ENCODE results near the gene KRTAP5-8. TPM values are rescaled to one million over a fixed set of nuclear protein-coding genes. Genes with fewer than 3 reads are reported as not detected.

Gene KRTAP5-8
- total RNA-seq, 4 donors from 2014 or later = 0.82 TPM; not detected in 3

DNA sequence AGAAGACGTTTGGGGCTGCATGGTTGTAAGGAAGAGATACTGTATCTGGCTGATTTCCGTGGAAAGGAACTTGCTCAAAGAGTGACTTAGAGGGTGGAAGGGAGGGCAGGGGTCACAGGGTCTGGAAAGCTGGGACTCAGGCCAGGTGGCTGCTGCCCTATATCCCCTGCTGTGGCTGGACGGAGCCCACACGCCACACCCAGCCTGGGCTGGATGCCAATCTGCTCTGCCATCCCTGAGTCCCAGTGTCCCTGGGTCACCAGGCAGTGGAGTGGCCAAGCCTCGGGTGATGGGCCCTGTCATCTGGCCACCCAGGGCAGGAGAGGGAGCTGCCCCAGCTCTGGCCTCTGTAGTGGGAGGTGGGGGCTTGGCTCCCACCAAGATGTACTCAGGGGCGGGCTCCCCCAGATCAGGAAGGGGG lies 37.2 kb upstream of the KRTAP5-8 start:
- TF ChIP-seq, protein P1, sequence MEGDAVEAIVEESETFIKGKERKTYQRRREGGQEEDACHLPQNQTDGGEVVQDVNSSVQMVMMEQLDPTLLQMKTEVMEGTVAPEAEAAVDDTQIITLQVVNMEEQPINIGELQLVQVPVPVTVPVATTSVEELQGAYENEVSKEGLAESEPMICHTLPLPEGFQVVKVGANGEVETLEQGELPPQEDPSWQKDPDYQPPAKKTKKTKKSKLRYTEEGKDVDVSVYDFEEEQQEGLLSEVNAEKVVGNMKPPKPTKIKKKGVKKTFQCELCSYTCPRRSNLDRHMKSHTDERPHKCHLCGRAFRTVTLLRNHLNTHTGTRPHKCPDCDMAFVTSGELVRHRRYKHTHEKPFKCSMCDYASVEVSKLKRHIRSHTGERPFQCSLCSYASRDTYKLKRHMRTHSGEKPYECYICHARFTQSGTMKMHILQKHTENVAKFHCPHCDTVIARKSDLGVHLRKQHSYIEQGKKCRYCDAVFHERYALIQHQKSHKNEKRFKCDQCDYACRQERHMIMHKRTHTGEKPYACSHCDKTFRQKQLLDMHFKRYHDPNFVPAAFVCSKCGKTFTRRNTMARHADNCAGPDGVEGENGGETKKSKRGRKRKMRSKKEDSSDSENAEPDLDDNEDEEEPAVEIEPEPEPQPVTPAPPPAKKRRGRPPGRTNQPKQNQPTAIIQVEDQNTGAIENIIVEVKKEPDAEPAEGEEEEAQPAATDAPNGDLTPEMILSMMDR (IDR thresholded peaks at IDR 0.05 in 4 of 5, conservative IDR thresholded peaks at IDR 0.05 in 1 of 5) = no peak
- TF ChIP-seq POLR2A (IDR thresholded peaks at IDR 0.05) = no peak
- no peaks in the 10 kb centered on the region for H3K27me3 ChIP-seq
- ATAC-seq (no peak), DNase-seq (no peak)
- H3K36me3 ChIP-seq = peaks cover 0 to 37% of the 10 kb centered on the region in 2 donors
- no peak overlapping the region for H3K4me3 ChIP-seq
- intact Hi-C loops (cut with DNase I; ENCODE audit: low total_unique reads) (no loop called here), in situ Hi-C loops (cut with MboI; ENCODE audit: low sequenced_read_pairs in 4 of 4) (no loop called here)
- H3K9me3 ChIP-seq = no peaks in the 10 kb centered on the region
- peak overlapping the region in 1 of 4 donors; percentile 76 for H3K27ac ChIP-seq
- peaks cover 0 to 14% of the 10 kb centered on the region in 2 donors for H3K4me1 ChIP-seq

DNA sequence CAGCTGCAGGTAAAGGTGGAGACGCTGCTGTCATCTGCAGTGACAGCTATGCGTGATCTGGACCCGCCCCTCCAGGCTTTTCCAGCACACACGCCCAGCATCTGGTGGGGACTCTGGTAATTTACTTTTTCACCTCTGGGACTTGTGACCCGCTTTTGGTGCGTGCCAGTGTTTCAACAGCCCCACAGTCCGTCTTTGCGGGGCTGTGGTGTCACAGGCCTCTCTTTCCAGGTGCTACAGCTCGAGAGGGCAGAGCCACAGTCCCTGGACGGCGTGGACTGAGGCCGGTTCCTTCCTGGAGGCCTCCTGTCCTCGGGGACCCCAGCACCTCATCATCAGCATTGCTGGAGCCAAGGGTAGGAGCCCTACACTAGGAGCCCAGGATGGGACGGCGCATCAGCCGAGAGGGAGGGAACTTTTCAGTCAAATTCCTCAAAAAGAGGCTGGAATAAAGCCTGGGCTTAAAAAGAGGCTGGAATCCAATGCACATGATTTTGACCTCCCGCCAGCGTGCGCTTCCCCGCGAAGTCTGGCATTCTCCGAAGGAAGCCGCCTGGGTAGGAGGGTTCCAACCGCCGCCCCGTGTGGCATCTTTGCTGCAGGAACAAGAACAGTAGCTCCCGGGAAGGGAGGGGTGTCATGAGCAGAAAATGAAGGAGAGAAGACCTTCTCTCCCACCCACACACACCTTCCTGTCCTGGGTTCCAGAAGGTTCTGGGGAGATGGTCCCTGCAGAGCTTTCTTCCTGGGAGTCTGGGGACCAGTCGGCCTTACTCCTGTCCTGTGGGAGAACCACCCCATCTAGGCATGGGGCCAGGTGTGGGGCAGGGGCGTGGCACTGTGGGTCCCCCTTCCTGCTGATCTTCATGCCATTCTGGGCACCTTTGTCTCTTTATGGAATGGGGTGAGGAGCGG lies 36.5 kb upstream of the KRTAP5-8 start:
- no peaks in the 10 kb centered on the region for H3K9me3 ChIP-seq
- peaks cover 0 to 31% of the 10 kb centered on the region in 2 donors for H3K36me3 ChIP-seq
- H3K4me1 ChIP-seq = peaks cover 0 to 14% of the 10 kb centered on the region in 2 donors
- no peak overlapping the region for H3K4me3 ChIP-seq
- intact Hi-C loops (cut with DNase I; ENCODE audit: low total_unique reads) (no loop called here), in situ Hi-C loops (cut with MboI; ENCODE audit: low sequenced_read_pairs in 4 of 4) (no loop called here)
- TF ChIP-seq POLR2A (IDR thresholded peaks at IDR 0.05) = no peak
- TF ChIP-seq, protein P1 (IDR thresholded peaks at IDR 0.05 in 4 of 5, conservative IDR thresholded peaks at IDR 0.05 in 1 of 5) = no peak
- DNase-seq (no peak), ATAC-seq (no peak)
- H3K27ac ChIP-seq = no peak overlapping the region
- no peaks in the 10 kb centered on the region for H3K27me3 ChIP-seq

DNA sequence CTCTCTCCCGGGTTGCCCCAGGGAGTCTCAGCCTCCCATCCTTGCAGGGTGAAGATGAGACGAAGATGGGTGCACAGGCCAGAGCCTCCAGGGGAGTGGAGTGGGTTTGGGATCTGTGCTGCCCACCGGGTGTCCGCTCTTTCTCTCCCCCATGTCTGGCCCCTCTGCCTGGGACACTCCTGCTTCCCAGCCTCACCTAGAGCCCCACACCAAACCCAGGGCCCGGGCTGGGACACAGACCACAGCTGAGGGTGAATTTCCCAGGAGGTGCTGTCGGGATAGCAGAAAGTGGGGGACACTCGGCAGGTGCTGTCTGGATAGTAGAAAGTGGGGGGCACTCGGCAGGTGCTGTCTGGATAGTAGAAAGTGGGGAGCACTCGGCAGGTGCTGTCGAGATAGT lies 35.8 kb upstream of the KRTAP5-8 start:
- H3K27ac ChIP-seq = no peak overlapping the region
- no peaks in the 10 kb centered on the region for H3K9me3 ChIP-seq
- H3K27me3 ChIP-seq = no peaks in the 10 kb centered on the region
- H3K4me3 ChIP-seq = no peak overlapping the region
- peaks cover 0 to 25% of the 10 kb centered on the region in 2 donors for H3K36me3 ChIP-seq
- DNase-seq = no peak
- intact Hi-C loops (cut with DNase I; ENCODE audit: low total_unique reads) = no loop called here
- TF ChIP-seq, protein P1 (IDR thresholded peaks at IDR 0.05 in 4 of 5, conservative IDR thresholded peaks at IDR 0.05 in 1 of 5) = no peak
- TF ChIP-seq POLR2A (IDR thresholded peaks at IDR 0.05) = no peak
- ATAC-seq = no peak
- H3K4me1 ChIP-seq = peaks cover 0 to 14% of the 10 kb centered on the region in 2 donors
- in situ Hi-C loops (cut with MboI; ENCODE audit: low sequenced_read_pairs in 4 of 4) = no loop called here

DNA sequence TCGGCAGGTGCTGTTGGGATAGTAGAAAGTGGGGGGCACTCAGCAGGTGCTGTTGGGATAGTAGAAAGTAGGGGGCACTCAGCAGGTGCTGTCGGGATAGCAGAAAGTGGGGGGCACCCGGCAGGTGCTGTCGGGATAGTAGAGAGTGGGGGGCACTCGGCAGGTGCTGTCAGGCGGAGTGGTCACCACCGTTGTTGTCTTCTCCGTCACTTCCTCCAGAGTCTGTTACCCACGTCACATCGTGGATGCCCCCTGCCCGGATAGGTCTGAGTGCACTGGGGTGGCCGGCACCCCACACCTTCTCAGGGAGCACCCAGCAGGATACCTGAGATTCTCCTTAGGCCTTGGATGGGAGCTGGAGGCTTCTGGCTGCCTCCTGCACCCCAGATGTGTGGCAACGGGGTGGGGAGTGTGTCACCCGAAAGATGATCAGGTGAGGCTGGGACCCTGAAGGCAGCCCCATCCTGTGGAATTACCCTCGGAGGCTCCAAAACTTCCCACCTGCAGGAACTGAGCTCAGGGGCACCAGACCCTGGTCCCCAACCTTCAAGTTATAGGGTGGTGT lies 34.9 kb upstream of the KRTAP5-8 start:
- Histone ChIP-seq H3K36me3 (peaks cover 0 to 15% of the 10 kb centered on the region in 2 donors), H3K27me3 (no peaks in the 10 kb centered on the region), H3K9me3 (no peaks in the 10 kb centered on the region), H3K27ac (no peak overlapping the region), H3K4me3 (no peak overlapping the region), H3K4me1 (peaks cover 0 to 14% of the 10 kb centered on the region in 2 donors)
- intact Hi-C loops (cut with DNase I; ENCODE audit: low total_unique reads) = no loop called here
- no peak for TF ChIP-seq POLR2A (IDR thresholded peaks at IDR 0.05)
- TF ChIP-seq, protein P1 (IDR thresholded peaks at IDR 0.05 in 4 of 5, conservative IDR thresholded peaks at IDR 0.05 in 1 of 5) = no peak
- no peak for ATAC-seq
- DNase-seq = no peak
- in situ Hi-C loops (cut with MboI; ENCODE audit: low sequenced_read_pairs in 4 of 4) = no loop called here

Data from gastrocnemius medialis (tissue), 4 donors.